Mesodermal cell (in vitro differentiated cells): ENCODE results near the gene LYSMD2.
A peak's percentile ranks its signal among the peaks of the same experiment; 100 is the strongest.

Experiments used
- H3K27ac ChIP-seq: 2 replicates; pipeline ENCODE4 v1.7.0; 2013; ENCODE audit warnings: mild to moderate bottlenecking, low read depth, low read length, moderate library complexity; ENCODE audit not compliant: severe bottlenecking
- H3K36me3 ChIP-seq: 2 replicates; pipeline ENCODE4 v1.7.1; 2013; ENCODE audit warnings: mild to moderate bottlenecking, low read length, moderate library complexity; ENCODE audit not compliant: control insufficient read depth, insufficient read depth
- H3K4me1 ChIP-seq: one replicate; pipeline ENCODE4 v1.7.1; 2013; ENCODE audit warnings: mild to moderate bottlenecking, low read length; ENCODE audit not compliant: insufficient read depth, control insufficient read depth, poor library complexity, severe bottlenecking
- H3K4me3 ChIP-seq: 2 replicates; pipeline ENCODE4 v1.7.0; 2013; ENCODE audit warnings: low read length, control low read depth, mild to moderate bottlenecking; ENCODE audit not compliant: insufficient read depth, poor library complexity, severe bottlenecking; ENCODE audit errors: extremely low read depth
- H3K9me3 ChIP-seq: 2 replicates; pipeline ENCODE4 v1.7.1; 2013; ENCODE audit warnings: mild to moderate bottlenecking, low read length, moderate library complexity; ENCODE audit not compliant: control insufficient read depth
- WGBS, 2 experiments: methylation state at CpG; one replicate each; pipeline ENCODE4 v1.1.5; 2013; ENCODE audit warnings: missing lambda C conversion rate in 2 of 2; ENCODE audit not compliant: insufficient coverage in 2 of 2; 5-methylcytosine and 5-hydroxymethylcytosine counted together

The LYSMD2 gene

DNA sequence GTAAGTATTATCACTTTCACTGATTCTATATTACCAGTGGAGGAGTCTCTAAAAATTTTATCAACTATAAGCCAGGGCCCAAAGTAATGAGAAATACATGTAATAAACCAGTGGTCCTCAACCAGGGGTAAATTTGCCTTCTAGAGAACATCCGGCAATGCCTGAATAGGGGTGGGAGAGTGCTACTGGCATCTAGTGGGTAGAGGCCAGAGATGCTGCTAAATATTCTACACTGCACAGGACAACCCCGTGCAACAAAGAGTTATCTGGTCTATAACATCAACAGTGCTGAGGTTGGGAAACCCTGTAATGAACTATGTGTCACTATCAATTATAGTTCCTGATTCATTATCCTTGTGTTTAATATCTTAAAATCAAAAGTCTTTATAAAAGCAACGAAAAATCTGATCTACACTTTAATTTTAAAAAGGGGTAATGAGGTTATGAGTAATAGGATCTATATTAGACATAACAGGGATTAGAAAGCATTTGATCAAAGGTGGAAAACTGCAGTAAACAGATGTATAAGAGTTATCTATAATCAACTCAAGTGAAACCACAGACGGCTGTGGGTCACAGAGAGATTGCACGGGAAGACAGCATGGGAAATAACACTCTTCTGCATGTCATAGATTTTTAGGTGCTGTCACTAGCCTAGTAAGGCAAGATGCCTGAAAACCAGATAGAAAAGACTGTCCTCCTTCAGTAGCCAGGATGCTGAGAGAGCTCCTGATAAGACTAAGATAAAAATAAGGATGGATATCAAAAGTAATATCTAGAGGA lies 2.0 kb downstream of the LYSMD2 start:
- no peak overlapping the region for H3K27ac ChIP-seq
- no peak overlapping the region for H3K4me3 ChIP-seq
- no peaks in the 10 kb centered on the region for H3K9me3 ChIP-seq
- H3K4me1 ChIP-seq = peaks cover 29% of the 10 kb centered on the region
- no peaks in the 10 kb centered on the region for H3K36me3 ChIP-seq
- 80 to 81% methylated on average over 1 to 3 of the region's 5 CpGs for WGBS, 2 experiments

DNA sequence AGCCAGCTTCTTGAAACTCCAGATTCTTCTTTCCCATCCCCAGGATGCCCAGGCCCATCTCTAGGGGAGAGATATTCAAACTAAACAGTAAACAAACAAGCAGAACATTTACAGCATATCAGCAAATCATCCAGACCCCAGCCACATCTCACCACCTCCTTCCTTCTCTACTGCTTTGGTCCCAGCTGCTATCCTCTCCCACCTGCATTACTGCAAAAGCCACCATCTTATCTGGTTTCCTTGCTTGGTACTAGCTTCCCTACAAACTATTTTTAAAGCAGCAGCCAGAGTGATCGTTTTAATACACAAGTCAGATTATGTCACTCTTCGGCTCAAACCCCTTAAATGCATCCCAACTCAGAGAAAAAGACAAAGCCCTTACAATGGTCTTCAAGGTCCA lies 4.8 kb downstream of the LYSMD2 start:
- Histone ChIP-seq H3K4me1 (peaks cover 33% of the 10 kb centered on the region), H3K4me3 (no peak overlapping the region), H3K27ac (no peak overlapping the region), H3K9me3 (no peaks in the 10 kb centered on the region), H3K36me3 (no peaks in the 10 kb centered on the region)
- WGBS, 2 experiments = 94 to 100% methylated on average over 2 of the region's 2 CpGs

DNA sequence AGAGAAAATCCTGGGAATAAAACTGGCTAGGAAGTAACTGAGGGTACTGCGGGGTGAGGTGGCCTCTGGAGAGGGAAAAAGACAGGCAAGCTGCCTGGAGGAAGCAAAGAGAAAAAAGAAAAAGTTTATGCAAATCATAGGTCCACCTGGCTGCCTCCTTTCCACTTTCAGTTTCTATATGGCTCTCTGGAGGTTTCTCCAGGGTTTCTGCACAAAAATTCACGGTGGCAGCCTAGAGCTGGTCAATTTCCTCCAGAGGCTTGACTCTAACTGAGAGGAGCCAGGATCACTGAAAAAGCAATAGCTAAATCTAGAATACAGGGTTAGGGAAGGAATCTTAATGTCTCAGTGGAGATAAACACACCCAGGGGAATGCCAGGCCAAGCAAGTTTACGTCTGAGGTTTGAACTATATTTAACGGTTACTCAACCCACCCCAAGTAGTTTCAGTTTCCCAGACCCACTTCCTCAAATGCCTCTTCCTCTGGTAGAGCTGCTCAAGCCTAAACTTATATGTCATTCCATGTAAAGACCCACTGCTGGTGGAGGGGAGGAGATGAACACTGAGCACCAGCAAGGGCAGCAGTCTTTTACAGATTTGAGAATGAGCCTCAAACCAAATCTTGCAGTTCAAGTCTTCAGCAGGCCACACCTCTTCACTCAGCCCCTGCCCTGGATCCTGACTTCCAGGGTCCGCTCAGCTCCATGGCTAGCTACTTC lies 5.7 kb downstream of the LYSMD2 start:
- WGBS, 2 experiments = 84 to 93% methylated on average over 4 to 5 of the region's 5 CpGs
- Histone ChIP-seq H3K4me3 (no peak overlapping the region), H3K27ac (peak overlapping the region; percentile 70), H3K4me1 (peaks cover 42% of the 10 kb centered on the region), H3K9me3 (no peaks in the 10 kb centered on the region), H3K36me3 (no peaks in the 10 kb centered on the region)

DNA sequence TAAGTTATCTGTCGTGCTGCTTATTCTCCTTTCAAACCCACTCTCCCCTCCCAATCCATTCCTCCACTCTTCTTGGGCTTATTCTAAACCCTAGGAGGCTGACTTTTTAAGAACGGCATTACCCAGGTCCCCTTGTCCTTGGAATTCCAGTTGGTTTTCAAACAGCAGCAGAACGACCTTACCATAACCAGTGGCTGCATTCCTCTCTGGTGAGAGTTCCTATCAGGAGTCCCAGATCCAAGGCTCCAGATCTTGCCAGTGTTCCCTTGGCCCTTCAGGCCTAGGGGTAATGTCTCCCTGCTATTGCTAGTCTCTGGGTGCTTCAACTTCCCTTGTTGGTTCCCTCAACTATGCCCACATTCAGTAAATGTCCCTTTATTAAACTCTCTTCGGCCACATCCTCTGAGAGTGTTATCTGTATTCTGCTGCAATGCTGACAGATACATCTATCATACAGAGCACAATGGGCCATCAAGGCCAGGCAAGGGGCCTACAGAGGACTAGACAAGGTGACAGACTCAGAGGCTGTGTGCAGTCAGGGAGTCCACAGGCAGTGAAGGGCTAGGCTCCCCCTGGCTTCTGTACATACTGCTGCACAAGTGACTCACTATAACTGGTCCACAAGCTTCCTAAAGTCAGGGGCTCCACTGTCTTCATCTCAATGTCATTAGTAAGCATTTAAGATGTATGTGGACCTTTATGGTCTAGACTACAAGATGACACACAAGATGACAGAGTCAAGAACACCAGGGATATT lies 10.1 kb downstream of the LYSMD2 start:
- Histone ChIP-seq H3K9me3 (no peaks in the 10 kb centered on the region), H3K4me3 (no peak overlapping the region), H3K36me3 (no peaks in the 10 kb centered on the region), H3K4me1 (peaks cover 46% of the 10 kb centered on the region), H3K27ac (peak overlapping the region; percentile 96)
- WGBS, 2 experiments = 71 to 72% methylated on average over 1 to 3 of the region's 4 CpGs

DNA sequence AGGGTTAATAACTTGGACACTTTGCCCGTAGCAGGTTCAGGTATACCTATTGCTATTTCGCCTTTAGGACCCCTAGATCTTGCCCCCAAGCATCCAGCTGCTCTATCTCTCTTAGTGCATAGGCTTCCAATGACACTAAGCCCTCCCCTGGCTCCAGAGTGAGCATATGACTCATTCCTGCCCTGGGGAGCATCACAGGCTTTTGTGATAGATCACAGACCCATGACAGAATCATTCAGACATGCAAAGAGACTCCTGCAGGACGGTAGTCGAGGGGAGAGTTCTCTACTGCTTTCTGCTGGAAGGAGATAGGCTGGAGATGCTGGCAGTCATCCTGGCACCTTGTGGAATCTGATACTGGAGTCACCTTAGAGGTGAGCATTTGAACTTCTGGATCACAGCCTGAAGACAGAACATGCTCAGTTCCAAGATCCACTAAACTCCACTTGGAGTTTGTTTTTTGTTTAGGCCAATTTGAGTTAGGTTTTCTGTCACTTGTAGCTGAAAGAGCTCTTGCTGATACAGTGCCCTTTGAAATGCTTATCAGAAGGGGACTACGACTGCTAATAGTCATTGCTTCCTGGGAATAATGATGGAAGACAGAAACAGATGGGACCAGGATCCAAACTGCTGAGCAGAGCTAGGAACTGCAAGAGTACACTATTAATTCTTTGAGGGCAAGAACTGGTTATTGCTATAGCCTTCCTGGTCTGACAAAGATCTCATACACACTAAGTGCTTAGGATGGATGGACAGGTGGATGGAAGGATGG lies 11.0 kb downstream of the LYSMD2 start:
- Histone ChIP-seq H3K4me1 (peaks cover 43% of the 10 kb centered on the region), H3K9me3 (no peaks in the 10 kb centered on the region), H3K27ac (peak overlapping the region; percentile 96), H3K36me3 (no peaks in the 10 kb centered on the region), H3K4me3 (no peak overlapping the region)
- 6 to 7% methylated on average over 3 to 4 of the region's 5 CpGs for WGBS, 2 experiments

DNA sequence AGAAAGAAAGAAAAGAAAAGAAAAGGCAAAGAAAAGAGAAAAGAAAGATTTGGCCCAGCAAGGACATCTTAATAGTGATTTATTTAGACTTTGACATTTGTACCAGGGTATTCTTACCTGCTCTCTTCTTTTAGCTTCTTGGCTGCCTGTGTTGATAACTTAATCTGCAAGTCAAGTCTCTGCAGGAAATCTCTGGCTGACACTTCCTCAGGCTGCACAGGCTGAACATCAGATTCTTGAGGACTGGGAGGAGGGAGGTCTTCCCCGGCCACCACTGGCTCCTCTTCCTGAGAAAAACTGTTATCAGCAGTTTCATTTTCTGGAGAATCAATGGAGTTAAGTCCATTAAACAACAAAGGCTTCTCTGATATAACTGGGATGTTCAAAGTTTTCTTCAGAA lies 12.8 kb downstream of the LYSMD2 start:
- peaks cover 42% of the 10 kb centered on the region for H3K4me1 ChIP-seq
- H3K9me3 ChIP-seq = no peaks in the 10 kb centered on the region
- H3K27ac ChIP-seq = peak overlapping the region; percentile 55
- no peaks in the 10 kb centered on the region for H3K36me3 ChIP-seq
- WGBS, 2 experiments = no CpG with 5 or more reads among the region's 1 CpG
- no peak overlapping the region for H3K4me3 ChIP-seq

DNA sequence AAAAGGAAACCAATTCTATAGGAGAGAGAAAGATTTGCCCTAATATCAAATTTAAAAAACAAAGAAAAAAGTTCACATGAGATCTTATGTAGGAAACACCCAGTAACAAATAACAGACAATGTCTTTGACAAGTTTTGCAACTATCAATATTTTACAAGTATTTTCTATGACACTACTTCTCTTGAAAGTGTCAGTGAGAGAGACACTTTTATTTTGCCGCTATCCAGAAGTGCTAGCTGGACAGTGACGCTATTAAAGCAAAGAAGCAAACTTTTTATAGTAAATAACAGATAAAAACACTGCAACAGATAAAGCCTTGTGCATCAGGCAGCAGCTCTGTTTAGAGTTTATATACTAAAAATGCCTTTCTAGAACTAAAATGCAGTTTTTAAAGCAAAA lies 13.3 kb downstream of the LYSMD2 start:
- Histone ChIP-seq H3K4me1 (peaks cover 42% of the 10 kb centered on the region), H3K9me3 (no peaks in the 10 kb centered on the region), H3K4me3 (no peak overlapping the region), H3K36me3 (no peaks in the 10 kb centered on the region), H3K27ac (peak overlapping the region; percentile 36)
- no CpG with 5 or more reads among the region's 2 CpGs for WGBS, 2 experiments

DNA sequence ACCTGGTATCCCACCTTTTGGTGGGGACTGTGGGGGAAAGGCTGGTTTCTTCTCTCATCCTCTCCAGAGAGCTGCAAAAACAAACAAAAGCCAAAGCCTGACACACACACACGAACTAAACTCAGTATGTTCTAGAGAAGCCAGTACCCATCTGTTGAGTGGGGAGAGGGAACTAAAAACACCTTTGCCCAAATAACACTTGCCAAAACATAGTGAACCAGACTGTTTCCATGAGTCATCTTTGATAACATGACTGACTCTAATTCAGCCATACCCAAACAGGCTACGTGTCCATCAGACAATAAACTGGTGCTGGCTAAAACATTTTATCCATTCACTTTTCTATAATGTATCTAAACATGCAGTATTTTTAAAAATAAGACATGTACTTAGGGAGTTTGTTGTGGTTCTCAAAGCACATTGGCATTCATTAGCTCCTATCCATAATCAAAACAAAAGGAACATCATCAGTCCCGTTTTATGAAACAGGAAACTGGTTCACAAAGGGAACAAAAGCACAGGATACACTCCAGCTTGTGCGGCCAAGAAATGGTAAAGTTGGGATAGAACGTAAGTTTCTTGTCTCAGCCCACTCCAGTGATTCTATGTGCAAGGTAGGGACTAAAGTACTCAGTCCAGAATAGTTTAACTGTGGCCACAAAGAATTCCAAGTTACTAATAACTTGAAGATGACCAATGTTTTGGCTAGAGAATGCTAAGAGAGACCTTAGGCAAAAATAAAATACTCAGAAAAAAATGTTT lies 16.1 kb downstream of the LYSMD2 start:
- H3K9me3 ChIP-seq = no peaks in the 10 kb centered on the region
- no peaks in the 10 kb centered on the region for H3K36me3 ChIP-seq
- no peak overlapping the region for H3K4me3 ChIP-seq
- H3K4me1 ChIP-seq = peaks cover 25% of the 10 kb centered on the region
- 83 to 86% methylated on average over 2 to 3 of the region's 5 CpGs for WGBS, 2 experiments
- no peak overlapping the region for H3K27ac ChIP-seq

DNA sequence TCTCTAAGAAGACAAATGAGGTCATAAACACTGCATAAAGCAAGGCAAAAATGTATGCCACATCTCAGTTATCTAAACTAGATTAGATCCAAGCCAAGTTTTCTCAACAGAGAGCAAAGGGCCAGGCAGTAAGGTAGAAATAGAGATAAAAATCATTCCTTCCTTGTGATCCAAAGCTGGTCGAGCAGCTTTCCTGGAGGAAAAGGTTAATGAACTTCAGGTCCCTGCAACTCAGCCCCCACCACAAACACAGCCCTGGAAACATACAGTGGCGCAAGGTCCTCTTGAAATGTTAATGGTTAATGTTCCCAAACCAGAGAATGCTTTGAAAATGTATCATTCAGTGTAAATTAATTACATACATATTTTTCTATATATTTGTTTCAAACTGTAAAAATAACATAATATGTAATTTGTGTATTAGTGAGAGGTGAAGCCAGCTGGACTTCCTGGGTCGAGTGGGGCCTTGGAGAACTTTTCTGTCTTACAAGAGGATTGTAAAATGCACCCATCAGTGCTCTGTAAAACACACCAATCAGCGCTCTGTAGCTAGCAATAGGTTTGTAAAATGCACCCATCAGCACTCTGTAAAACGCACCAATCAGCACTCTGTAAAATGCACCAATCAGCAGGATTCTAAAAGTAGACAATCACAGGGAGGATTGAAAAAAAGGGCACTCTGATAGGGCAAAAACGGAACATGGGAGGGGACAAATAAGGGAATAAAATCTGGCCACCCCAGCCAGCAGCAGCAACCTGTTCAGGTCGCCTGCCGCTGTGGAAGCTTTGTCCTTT lies 17.1 kb downstream of the LYSMD2 start:
- WGBS, 2 experiments = 63 to 75% methylated on average over 3 to 6 of the region's 8 CpGs
- no peaks in the 10 kb centered on the region for H3K9me3 ChIP-seq

More for the DNA sequence above, 17.1 kb downstream of the LYSMD2 start:
- H3K36me3 ChIP-seq = no peaks in the 10 kb centered on the region
- H3K4me3 ChIP-seq = no peak overlapping the region
- no peak overlapping the region for H3K27ac ChIP-seq
- peaks cover 17% of the 10 kb centered on the region for H3K4me1 ChIP-seq
